GM08714 (cell line): Measurements from ENCODE around the gene CIAO2B.
"Not testable (repeated sequence)": the region's sequence is repeated elsewhere in the genome, so short reads cannot be mapped to it uniquely, and the experiment has no call there.

Source experiments
- H3K4me3 ChIP-seq: fragments of 200-500 bp; sonication (Bioruptor generic); 2 replicates; pipeline ENCODE4 v1.5.1; 2014; ENCODE audit warnings: mild to moderate bottlenecking, low read length, inconsistent platforms
- ZNF274 ChIP-seq: IDR thresholded peaks from 2 replicates; pipeline ENCODE4 v1.6.1; 2012; ENCODE audit warnings: mild to moderate bottlenecking, low read depth, low read length

CIAO2B gene

DNA sequence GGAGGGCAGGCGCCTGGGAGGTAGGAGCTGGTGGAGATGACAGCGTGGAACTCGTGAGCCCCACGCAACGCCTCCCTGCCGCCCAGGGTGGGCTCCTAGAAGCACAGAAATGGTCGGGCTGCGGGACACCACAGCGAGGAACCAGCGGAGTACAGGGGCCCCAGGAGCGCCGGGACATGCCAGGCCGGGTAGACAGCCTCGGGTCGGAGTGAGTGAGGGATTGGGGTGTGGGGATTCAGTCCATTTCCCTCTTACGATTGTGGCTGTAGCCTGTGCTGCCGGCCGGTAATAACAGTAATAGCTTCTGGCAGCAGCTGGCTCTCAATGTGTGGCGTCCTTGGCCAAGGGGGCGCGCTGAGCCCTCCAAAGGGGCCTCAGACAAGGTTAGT lies 14.6 kb upstream of the CIAO2B start:
- no peak for TF ChIP-seq ZNF274
- H3K4me3 ChIP-seq = no peak overlapping the region

GRCh38 chr16:66948134-66948836 lies 14.1 kb upstream of the CIAO2B start:
- H3K4me3 ChIP-seq = peak overlapping the region; percentile 48; the same call in 1 of the 2 replicates
- no peak for TF ChIP-seq ZNF274

DNA sequence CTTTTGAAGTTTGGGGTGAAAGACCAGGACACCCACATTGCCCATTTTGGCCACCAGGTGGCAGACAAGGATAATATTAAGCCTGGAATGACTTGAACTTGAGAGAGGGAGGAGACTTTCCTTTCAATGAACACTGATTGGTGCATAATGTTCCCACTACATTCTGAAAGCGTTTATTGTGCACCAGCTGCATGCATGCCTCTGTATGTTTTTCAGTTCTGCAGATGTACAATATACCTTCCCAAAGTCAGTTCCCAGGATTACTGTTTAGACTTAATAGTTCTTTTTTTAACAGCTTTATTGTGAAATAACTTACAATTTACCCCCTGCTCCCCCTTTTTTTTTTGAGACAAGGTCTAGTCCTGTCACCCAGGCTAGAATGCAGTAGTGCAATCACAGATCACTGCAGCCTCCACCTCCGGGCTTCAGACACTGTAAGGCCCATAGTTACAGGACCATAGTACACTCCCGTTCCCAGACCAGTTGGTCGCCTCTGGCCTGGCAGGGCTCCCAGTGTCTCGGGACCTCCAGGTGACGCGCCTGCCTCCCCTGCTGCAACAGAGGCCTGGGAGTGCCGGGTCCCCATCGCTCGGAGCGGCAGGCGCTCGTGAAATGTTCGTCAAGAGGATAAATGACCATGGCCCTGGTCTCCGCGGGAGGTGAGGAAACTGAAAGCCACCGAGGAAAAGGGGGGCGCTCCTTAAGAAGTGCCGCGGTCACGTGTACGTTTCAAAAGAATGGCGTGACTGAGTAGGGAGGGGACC lies 13.3 kb upstream of the CIAO2B start:
- peak overlapping the region; percentile 48; the same call in 1 of the 2 replicates for H3K4me3 ChIP-seq
- TF ChIP-seq ZNF274 = no peak

DNA sequence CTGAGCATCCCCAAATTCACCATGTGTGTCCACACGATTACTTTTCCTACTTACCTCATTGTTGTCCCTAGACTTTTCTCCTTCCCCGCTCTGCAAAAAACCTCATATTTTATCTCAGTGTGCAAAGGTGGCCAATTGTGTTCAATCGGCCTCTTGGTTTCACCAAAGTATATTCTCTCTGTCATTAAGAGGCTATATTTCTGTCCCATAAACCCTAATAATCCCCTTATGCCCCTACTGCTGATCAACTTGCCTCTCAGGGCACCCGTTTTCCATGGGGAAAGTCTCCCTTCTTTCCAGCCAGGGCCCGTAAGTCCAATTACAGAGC lies 12.7 kb upstream of the CIAO2B start:
- TF ChIP-seq ZNF274 = no peak

DNA sequence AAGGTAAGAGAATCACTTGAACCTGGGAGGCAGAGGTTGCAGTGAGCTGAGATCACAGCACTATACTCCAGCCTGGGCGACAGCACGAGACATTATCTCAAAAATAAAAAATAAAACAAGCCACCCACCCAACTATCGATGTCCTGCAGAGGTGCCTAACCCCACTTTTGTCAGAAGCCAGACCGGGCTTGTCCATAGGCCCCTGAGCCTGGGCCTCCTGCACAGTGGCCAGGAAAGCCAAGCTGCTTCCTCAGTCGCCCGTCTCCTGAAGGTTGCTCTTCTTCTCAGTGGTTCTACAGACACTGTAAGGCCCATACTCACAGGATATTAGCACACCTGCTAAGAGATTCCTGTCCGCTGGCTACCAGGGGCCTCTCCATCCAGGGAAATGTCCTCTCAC lies 12.3 kb upstream of the CIAO2B start:
- no peak overlapping the region for H3K4me3 ChIP-seq
- no peak for TF ChIP-seq ZNF274

More for the DNA sequence above, 12.7 kb upstream of the CIAO2B start:
- H3K4me3 ChIP-seq = no peak overlapping the region

- no peak overlapping the region for H3K4me3 ChIP-seq
- TF ChIP-seq ZNF274 = no peak
These were observed 11.7 kb upstream of the CIAO2B start for GRCh38 chr16:66945939-66946338.

GRCh38 chr16:66944971-66945370 lies 10.8 kb upstream of the CIAO2B start:
- H3K4me3 ChIP-seq = not testable (repeated sequence)

DNA sequence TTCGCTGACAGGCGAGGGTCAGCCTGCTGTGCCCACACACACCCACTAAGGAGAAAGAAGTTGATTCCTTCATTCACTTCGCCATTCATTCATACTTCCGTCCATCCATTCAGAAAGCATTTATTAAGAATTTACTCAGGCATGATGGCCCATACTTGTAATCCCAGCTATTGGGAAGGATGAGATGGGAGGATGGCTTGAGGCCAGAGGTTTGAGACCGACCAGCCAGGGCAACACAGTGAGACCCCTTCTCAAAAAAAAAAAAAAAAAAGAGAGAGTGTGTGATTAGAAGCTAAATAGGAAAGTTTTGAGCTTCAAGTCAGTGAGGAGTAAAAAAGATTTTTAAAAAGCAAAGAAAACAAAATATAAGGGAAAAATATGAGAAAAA lies 9.8 kb upstream of the CIAO2B start:
- no peak overlapping the region for H3K4me3 ChIP-seq
- no peak for TF ChIP-seq ZNF274

DNA sequence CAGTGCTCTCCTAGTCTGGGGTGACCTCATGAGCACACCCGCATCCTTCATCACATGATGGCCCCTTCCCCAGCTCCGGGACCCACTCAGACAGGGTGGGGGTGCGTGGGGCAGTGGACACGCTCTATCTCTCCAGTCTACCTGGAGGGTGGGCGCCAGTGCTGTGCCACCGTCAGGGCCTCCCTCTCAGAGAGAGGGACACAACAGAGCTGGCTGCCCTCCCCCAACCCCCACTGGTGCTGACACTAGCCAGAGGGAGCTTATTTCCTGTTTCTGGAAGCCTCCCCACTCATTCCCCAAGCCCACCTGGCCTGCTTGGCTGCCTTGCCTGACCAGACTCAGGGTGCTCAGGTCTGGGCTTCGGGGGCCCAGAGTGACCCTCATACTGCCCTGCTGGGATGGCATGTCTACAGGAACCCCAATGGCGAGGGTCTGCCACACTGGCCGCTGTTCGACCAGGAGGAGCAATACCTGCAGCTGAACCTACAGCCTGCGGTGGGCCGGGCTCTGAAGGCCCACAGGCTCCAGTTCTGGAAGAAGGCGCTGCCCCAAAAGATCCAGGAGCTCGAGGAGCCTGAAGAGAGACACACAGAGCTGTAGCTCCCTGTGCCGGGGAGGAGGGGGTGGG lies 9.3 kb upstream of the CIAO2B start:
- no peak overlapping the region for H3K4me3 ChIP-seq

GRCh38 chr16:66942981-66943380 lies 8.8 kb upstream of the CIAO2B start:
- no peak for TF ChIP-seq ZNF274
- no peak overlapping the region for H3K4me3 ChIP-seq

More for the DNA sequence above, 9.3 kb upstream of the CIAO2B start:
- no peak for TF ChIP-seq ZNF274

GRCh38 chr16:66940236-66940635 lies 6.0 kb upstream of the CIAO2B start:
- no peak overlapping the region for H3K4me3 ChIP-seq
- no peak for TF ChIP-seq ZNF274

- TF ChIP-seq ZNF274 = no peak
- H3K4me3 ChIP-seq = no peak overlapping the region
These were observed 5.2 kb upstream of the CIAO2B start for GRCh38 chr16:66939366-66939765.

DNA sequence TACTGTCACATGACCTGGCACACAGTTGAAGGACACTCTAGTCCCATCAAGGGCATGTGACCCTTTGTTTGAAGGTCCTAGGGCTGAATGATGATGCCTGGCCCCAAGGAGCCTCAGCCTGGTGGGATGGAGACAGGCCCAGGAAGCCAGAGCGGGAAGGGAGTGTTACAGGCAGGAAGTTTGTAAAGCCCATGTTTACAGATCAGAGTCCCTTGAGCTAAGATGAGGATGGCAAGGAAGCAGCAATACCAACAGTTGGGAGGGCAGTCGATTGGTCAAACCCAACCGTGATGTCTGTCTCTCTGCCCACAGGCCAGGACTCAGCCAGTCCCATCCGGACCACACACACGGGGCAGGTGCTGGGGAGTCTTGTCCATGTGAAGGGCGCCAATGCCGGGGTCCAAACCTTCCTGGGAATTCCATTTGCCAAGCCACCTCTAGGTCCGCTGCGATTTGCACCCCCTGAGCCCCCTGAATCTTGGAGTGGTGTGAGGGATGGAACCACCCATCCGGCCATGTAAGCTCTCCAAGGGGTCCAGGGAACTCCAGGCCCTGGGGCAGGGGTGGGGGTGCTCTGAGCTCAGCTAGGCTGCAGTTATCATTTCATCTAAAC lies 3.6 kb upstream of the CIAO2B start:
- no peak overlapping the region for H3K4me3 ChIP-seq
- no peak for TF ChIP-seq ZNF274

GRCh38 chr16:66936889-66937554 lies 2.8 kb upstream of the CIAO2B start:
- H3K4me3 ChIP-seq = no peak overlapping the region
- no peak for TF ChIP-seq ZNF274

- no peak overlapping the region for H3K4me3 ChIP-seq
- no peak for TF ChIP-seq ZNF274
These were observed 2.3 kb upstream of the CIAO2B start for GRCh38 chr16:66936462-66936861.
